ENCODE data around the gene MAEA. TPM values are rescaled to one million over a fixed set of nuclear protein-coding genes. Genes with fewer than 3 reads are reported as not detected.

The MAEA gene
- total and polyA plus RNA-seq, 7 donors: 26.7 to 41.6 (median 38.1) TPM

DNA sequence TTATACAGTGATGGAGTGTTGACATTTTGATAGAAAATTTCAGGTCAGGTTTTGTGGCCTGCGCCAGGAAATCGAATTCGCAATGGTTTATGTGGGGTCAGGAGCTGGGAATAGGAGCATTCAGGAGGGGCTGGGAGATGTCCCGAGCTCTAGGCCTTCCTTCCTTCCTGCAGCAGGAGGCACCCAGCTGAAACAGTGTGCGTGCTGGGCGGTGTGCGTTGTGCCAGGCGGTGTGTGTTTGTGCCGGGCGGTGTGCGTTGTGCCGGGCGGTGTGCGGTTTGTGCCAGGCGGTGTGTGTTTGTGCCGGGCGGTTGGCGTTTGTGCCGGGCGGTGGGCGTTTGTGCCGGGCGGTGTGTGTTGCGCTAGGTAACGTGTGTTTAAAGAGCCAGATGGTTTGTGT lies 59.1 kb downstream of the MAEA start:
- H3K4me1 ChIP-seq: peaks cover 15% of the 10 kb centered on the region
- no peaks in the 10 kb centered on the region for H3K9me3 ChIP-seq
- WGBS, 3 donors: 90 to 93% (median 92%) methylated on average over 24 to 25 of the region's 25 CpGs
- no peak for ATAC-seq
- peaks cover 0 to 26% of the 10 kb centered on the region in 2 donors for H3K36me3 ChIP-seq (ENCODE audit: insufficient read depth in 1 of 2, low read depth in 1 of 2)
- DNase-seq: peak in 1 of 2 donors; percentile 34
- intact Hi-C loops (cut with DNase I): loop anchor here (5.0 kb wide), 1 partner anchor 56 kb away; no protein-coding TSS in a partner anchor
- no peak overlapping the region for H3K27ac ChIP-seq
- H3K4me3 ChIP-seq: no peak overlapping the region
- no peaks in the 10 kb centered on the region for H3K27me3 ChIP-seq (ENCODE audit: insufficient read depth in 3 of 3, low read length in 2 of 3)
- TF ChIP-seq, protein P1, sequence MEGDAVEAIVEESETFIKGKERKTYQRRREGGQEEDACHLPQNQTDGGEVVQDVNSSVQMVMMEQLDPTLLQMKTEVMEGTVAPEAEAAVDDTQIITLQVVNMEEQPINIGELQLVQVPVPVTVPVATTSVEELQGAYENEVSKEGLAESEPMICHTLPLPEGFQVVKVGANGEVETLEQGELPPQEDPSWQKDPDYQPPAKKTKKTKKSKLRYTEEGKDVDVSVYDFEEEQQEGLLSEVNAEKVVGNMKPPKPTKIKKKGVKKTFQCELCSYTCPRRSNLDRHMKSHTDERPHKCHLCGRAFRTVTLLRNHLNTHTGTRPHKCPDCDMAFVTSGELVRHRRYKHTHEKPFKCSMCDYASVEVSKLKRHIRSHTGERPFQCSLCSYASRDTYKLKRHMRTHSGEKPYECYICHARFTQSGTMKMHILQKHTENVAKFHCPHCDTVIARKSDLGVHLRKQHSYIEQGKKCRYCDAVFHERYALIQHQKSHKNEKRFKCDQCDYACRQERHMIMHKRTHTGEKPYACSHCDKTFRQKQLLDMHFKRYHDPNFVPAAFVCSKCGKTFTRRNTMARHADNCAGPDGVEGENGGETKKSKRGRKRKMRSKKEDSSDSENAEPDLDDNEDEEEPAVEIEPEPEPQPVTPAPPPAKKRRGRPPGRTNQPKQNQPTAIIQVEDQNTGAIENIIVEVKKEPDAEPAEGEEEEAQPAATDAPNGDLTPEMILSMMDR (IDR thresholded peaks at IDR 0.05): no peak

DNA sequence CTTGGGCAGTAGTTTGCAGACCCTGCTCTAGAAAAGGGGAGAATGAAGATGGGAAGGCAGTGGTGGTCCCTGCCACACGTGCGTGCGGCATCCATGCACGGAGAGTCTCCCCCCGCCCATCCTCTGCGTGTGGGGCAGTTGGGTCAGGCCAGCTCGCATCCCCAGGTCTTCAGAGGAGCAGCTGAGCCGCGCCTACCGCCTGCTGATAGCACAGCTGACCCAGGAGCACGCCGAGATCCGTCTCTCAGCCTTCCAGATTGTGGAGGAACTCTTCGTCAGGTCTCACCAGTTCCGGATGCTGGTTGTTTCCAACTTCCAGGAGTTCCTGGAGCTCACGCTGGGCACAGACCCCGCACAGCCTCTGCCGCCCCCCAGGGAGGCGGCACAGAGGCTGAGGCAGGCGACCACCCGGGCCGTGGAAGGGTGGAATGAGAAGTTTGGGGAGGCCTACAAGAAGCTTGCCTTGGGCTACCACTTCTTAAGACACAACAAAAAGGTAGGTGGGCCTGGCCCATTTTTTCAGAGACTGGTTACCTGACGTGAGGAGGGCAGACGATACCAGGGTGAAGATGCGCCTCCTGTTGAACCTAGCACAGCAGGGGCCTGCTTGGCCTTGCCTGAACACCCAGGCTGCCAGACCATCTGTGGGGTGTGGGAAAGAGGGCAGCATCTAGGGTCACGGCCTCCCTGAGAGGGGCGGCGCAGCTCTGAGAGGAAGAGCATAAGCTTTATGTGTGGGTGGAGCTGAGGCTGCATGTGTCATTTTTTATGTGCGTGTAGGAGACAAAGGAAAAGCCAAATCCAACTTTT lies 59.9 kb downstream of the MAEA start:
- intact Hi-C loops (cut with DNase I): loop anchor here (2.0 to 10.0 kb wide), 4 partner anchors 57 to 219 kb away; no protein-coding TSS in a partner anchor
- H3K4me3 ChIP-seq: no peak overlapping the region
- H3K9me3 ChIP-seq: no peaks in the 10 kb centered on the region
- peaks cover 15% of the 10 kb centered on the region for H3K4me1 ChIP-seq
- ATAC-seq (no peak), DNase-seq (peak in 1 of 2 donors; percentile 51)
- H3K36me3 ChIP-seq (ENCODE audit: insufficient read depth in 1 of 2, low read depth in 1 of 2): peaks cover 0 to 26% of the 10 kb centered on the region in 2 donors
- no peaks in the 10 kb centered on the region for H3K27me3 ChIP-seq (ENCODE audit: insufficient read depth in 3 of 3, low read length in 2 of 3)
- no peak overlapping the region for H3K27ac ChIP-seq
- WGBS, 3 donors: 88 to 91% (median 91%) methylated on average over 29 of the region's 29 CpGs
- TF ChIP-seq, protein P1 (IDR thresholded peaks at IDR 0.05): no peak

DNA sequence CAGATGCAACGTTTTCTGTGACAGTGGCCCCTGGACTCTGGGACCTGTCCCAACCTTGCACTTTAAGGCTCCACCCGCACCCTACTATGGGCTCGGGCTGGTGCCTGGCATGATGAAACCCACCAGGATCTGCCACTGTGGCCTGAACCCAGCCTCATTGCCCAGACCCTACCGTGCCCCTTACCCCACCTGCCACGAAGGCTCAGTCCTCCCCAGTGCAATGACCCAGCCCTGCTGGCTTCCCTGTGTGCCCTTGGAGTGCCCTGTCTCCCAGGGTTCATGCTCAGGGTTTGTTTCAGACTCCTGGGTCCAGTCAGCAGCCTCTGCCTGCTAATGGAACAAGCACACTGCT lies 60.5 kb downstream of the MAEA start:
- DNase-seq (no peak), ATAC-seq (no peak)
- Histone ChIP-seq H3K4me1 (peaks cover 15% of the 10 kb centered on the region), H3K27me3 (ENCODE audit: insufficient read depth in 3 of 3, low read length in 2 of 3) (no peaks in the 10 kb centered on the region), H3K4me3 (no peak overlapping the region), H3K9me3 (no peaks in the 10 kb centered on the region), H3K36me3 (ENCODE audit: insufficient read depth in 1 of 2, low read depth in 1 of 2) (peaks cover 0 to 30% of the 10 kb centered on the region in 2 donors), H3K27ac (no peak overlapping the region)
- WGBS, 3 donors: 80 to 95% (median 84%) methylated on average over 5 of the region's 5 CpGs
- TF ChIP-seq, protein P1 (IDR thresholded peaks at IDR 0.05): no peak
- intact Hi-C loops (cut with DNase I): loop anchor here (2.0 to 10.0 kb wide), 3 partner anchors 165 to 219 kb away; no protein-coding TSS in a partner anchor

DNA sequence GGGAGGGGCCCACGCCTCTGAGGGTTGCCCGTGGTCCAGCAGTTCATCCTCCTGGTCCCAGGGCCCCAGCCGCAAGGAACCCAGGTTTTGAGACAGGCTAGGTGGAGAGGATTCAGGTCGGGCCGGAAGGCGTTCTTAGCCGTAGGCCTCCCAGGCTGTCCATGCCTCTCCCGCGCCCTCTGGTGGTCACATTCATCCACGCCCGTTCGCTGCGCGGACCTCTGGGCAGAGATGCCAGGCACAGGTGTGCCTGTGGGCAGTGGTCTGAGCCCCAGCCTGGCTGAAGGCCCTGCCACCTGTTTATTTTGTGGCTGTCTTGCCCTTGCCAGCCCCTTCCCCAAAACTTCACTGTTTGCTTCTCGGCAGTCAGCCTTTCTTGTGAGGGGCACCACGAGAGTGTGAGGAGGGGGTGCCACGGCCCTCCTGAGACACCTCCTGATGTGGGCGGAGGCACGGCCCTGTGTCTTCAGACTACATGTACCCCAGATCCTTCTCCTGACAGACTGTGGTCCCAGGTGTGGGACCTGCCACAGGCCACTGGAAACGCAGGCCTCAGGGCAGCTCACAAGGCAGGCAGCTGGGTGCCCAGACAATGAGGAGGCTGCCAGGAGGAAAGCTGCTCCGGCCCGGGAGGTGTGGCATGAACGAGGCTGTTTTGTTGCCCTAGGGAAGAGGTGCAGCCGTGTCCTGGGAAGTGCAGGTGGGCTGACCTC lies 62.3 kb downstream of the MAEA start:
- TF ChIP-seq, protein P1 (IDR thresholded peaks at IDR 0.05): peak; percentile 93
- H3K27ac ChIP-seq: no peak overlapping the region
- peaks cover 0 to 34% of the 10 kb centered on the region in 2 donors for H3K36me3 ChIP-seq (ENCODE audit: insufficient read depth in 1 of 2, low read depth in 1 of 2)
- intact Hi-C loops (cut with DNase I): loop anchor here (2.0 to 10.0 kb wide), 4 partner anchors 163 to 371 kb away; no protein-coding TSS in a partner anchor
- DNase-seq (peak; percentile 85 to 92), ATAC-seq (peak; percentile 29 to 62 (median 56))
- H3K27me3 ChIP-seq (ENCODE audit: insufficient read depth in 3 of 3, low read length in 2 of 3): no peaks in the 10 kb centered on the region
- H3K4me3 ChIP-seq: no peak overlapping the region
- WGBS, 3 donors: 33 to 36% (median 35%) methylated on average over 23 to 24 of the region's 24 CpGs
- peaks cover 11% of the 10 kb centered on the region for H3K4me1 ChIP-seq
- H3K9me3 ChIP-seq: no peaks in the 10 kb centered on the region

Data from psoas muscle (tissue), 8 donors.